22Rv1 (cell line): ENCODE results near the gene LENEP.
A peak's percentile ranks its signal among the peaks of the same experiment; 100 is the strongest.

Source experiments
- H3K27ac ChIP-seq: fragments of 450-650 bp; 2 replicates; pipeline ENCODE4 v1.5.1; 2017
- ZFX ChIP-seq: fragments of 450-650 bp; IDR thresholded peaks from 2 replicates; pipeline ENCODE4 v1.6.1; 2017; ENCODE audit warnings: antibody characterized with exemption, borderline replicate concordance
- TF ChIP-seq, protein P1 (sequence below): fragments of 450-650 bp; IDR thresholded peaks from 2 replicates; pipeline ENCODE4 v1.5.1; 2017; ENCODE audit warnings: mild to moderate bottlenecking

The LENEP gene

DNA sequence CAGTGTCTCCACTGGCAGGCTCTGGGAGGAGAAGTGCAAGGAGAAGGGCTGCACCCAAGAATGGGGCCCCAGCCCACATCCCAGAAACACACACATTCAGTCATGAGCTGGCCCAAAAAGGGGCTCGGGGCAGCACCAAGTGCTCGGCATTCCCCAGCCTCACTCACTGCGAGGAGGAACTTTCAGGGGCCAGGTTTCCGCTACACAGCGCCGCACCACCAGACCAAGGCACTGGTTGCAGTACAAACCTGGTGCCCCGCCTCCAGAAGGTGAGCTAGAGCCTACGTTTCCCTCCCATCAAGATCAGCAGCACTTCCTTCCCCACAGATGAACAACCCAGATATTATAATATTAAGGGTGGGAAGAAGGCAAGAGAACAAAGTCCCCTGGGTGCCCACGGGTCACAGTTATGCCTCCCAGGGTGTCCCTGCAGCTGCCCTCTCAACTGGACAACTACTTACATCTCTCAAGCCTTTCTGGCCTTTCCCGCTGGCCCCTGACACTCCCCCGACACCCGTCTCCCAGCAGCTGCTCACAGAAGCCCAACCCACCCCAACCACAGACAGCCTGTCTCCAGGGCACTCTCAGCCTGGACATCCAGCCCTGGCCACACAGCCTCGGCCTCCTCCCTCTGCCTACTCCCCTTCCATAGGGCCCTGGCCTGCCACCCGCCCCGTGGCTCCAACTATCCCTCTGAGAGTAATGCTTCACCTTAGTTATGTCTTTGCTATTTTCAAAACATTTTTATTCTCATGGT is 41.3 kb upstream of the LENEP start:
- no peak overlapping the region for H3K27ac ChIP-seq
- TF ChIP-seq, protein P1, sequence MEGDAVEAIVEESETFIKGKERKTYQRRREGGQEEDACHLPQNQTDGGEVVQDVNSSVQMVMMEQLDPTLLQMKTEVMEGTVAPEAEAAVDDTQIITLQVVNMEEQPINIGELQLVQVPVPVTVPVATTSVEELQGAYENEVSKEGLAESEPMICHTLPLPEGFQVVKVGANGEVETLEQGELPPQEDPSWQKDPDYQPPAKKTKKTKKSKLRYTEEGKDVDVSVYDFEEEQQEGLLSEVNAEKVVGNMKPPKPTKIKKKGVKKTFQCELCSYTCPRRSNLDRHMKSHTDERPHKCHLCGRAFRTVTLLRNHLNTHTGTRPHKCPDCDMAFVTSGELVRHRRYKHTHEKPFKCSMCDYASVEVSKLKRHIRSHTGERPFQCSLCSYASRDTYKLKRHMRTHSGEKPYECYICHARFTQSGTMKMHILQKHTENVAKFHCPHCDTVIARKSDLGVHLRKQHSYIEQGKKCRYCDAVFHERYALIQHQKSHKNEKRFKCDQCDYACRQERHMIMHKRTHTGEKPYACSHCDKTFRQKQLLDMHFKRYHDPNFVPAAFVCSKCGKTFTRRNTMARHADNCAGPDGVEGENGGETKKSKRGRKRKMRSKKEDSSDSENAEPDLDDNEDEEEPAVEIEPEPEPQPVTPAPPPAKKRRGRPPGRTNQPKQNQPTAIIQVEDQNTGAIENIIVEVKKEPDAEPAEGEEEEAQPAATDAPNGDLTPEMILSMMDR: no peak
- TF ChIP-seq ZFX: no peak

DNA sequence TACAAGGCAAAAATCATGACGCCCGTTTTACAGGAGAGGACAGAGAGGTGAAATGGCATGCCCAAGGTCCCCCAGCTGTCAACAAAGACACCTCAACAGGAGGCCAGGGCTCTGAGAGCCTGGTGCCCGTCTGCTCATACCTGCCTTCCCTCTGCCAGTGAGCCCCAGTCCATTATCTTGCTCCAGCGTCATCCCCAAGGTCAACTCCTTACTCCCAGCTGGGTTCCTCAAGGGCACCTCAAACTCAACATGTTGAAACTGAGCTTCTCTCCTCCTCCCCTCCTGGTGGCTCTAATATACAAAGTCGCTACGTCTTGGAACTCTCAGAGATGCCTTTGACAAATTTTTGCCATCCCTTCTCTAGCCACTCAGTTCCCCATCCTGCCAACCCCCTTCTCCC is 40.7 kb upstream of the LENEP start:
- H3K27ac ChIP-seq: no peak overlapping the region
- TF ChIP-seq, protein P1: no peak
- TF ChIP-seq ZFX: no peak

- H3K27ac ChIP-seq: no peak overlapping the region
- TF ChIP-seq, protein P1: no peak
- no peak for TF ChIP-seq ZFX
Measured at GRCh38 chr1:154953611-154954038, 39.8 kb upstream of the LENEP start.

GRCh38 chr1:154954541-154954940 is 38.8 kb upstream of the LENEP start:
- TF ChIP-seq, protein P1: no peak
- TF ChIP-seq ZFX: no peak
- no peak overlapping the region for H3K27ac ChIP-seq

GRCh38 chr1:154955039-154955717 is 38.2 kb upstream of the LENEP start:
- no peak for TF ChIP-seq ZFX
- TF ChIP-seq, protein P1: no peak

DNA sequence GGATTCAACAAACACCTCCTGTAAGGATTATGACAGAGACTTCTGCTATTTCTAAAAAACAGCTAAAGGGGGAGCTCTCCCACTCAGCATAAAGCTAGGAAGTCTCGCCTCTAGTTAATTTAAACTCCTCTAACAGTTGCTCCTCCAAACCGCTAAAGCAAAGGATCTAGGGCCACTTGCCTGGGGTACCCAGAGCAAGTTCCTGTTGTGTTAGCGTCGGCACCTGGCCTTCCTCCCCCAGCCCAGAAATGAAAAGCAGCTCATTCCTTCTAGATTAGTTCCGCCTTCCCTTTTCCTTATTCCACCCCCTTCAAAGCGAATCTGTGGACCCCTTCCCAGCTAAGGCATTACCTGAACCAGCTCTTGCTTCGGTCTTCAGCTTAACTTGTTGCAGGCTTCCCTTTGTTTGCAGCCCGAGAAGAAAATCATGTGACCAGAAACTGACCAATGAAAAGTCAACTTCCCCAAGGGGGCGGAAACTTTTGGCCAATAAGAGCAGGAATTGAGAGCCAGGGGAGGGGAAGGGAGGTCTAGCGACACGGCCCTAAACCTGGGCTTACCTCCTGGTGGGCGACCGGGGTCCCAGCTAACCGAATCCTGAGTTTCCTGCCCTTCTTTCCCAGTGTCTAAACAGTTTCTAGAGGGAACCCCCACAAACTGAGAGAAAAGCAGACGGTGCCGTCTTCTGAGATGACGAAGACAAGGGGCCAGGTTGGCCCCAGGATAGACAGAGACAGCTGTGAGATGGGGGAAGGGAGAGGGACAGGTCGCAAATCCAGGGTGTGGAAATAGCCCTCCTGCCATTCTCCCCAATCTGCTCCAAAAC is 37.5 kb upstream of the LENEP start, which contains the start of gene PBXIP1:
PBXIP1 (minus strand) TSS at position 382 of the 826 bp plus-strand sequence. CDS start 2,378 bp downstream, outside the sequence.
- peak within 1 kb of the TSS; percentile 59 for H3K27ac ChIP-seq
- TF ChIP-seq, protein P1: peak; percentile 27
- no peak for TF ChIP-seq ZFX

More at GRCh38 chr1:154955039-154955717, 38.2 kb upstream of the LENEP start:
- H3K27ac ChIP-seq: peak overlapping the region; percentile 59
